Activated CD8-positive, alpha-beta T cell treated with anti-CD3 and anti-CD28 coated beads, Interleukin-2, amount 10 ng/mL, durations not matched to agents 7 days and 5 days (primary cell): Measurements from ENCODE around the gene RBMS3. TPM values are rescaled to one million over a fixed set of nuclear protein-coding genes. Genes with fewer than 3 reads are reported as not detected.
"Not testable (repeated sequence)": the region's sequence is repeated elsewhere in the genome, so short reads cannot be mapped to it uniquely, and the experiment has no call there.

Experiments
- ATAC-seq: fragments of 150-1000 bp; cut with Tn5 transposase; one replicate; pipeline ENCODE4 v1.10.0; 2021; ENCODE audit warnings: moderate library complexity
- CTCF ChIA-PET: fragments of 350-600 bp; sonication (Branson Sonifier 250); formaldehyde crosslinking; loops from one replicate; lab custom pipeline; 2021; ENCODE audit warnings: antibody characterized with exemption; lab: Charles Lee
- POLR2A ChIA-PET: fragments of 350-600 bp; sonication (Branson Sonifier 250); formaldehyde crosslinking; loops from one replicate; lab custom pipeline; 2021; ENCODE audit warnings: antibody characterized with exemption; lab: Charles Lee
- DNase-seq: peaks from one replicate; pipeline ENCODE4 v3.0.0-alpha.2; 2020
- H3K27ac Mint-ChIP-seq: one replicate; pipeline ENCODE4 v1.8.0; 2021; ENCODE audit warnings: mild to moderate bottlenecking, mixed read lengths
- H3K27me3 Mint-ChIP-seq: one replicate; pipeline ENCODE4 v1.8.0; 2021; ENCODE audit warnings: low read depth, mixed read lengths
- H3K36me3 Mint-ChIP-seq: one replicate; pipeline ENCODE4 v1.8.0; 2021; ENCODE audit warnings: low read depth, mixed read lengths
- H3K4me1 Mint-ChIP-seq: one replicate; pipeline ENCODE4 v1.8.0; 2021; ENCODE audit warnings: low read depth, mixed read lengths
- H3K4me3 Mint-ChIP-seq: one replicate; pipeline ENCODE4 v1.8.0; 2021; ENCODE audit warnings: mild to moderate bottlenecking, mixed read lengths
- H3K9me3 Mint-ChIP-seq: one replicate; pipeline ENCODE4 v1.8.0; 2022; ENCODE audit warnings: mixed read lengths; ENCODE audit not compliant: insufficient read depth
- total RNA-seq, 2 experiments: library from RNA; stranded (reverse); gene quantifications; one replicate each; pipeline ENCODE4 v1.2.3, GENCODE V29; 2021

The RBMS3 gene
- total RNA-seq, 2 experiments from 2014 or later, result 0.11 to 0.29 TPM

DNA sequence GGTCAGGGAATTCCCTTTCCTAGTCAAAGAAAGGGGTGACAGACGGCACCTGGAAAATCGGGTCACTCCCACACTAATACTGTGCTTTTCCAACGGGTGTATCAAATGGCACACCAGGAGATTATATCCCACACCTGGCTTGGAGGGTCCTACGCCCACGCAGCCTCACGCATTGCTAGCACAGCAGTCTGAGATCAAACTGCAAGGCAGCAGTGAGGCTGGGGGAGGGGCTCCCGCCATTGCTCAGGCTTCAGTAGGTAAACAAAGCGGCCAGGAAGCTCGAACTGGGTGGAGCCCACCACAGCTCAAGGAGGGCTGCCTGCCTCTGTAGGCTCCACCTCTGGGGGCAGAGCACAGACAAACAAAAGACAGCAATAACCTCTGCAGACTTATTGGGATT, 769.2 kb downstream of the RBMS3 start:
- H3K27me3 Mint-ChIP-seq, ATAC-seq, H3K27ac Mint-ChIP-seq, H3K4me1 Mint-ChIP-seq, DNase-seq, H3K4me3 Mint-ChIP-seq, POLR2A ChIA-PET, CTCF ChIA-PET, H3K36me3 Mint-ChIP-seq, H3K9me3 Mint-ChIP-seq: not testable (repeated sequence)

GRCh38 chr3:30059240-30059639, 778.4 kb downstream of the RBMS3 start:
- H3K9me3 Mint-ChIP-seq, result no peaks in the 10 kb centered on the region
- ATAC-seq (no peak), DNase-seq (no peak)
- peaks cover 7% of the 10 kb centered on the region for H3K27me3 Mint-ChIP-seq
- H3K4me1 Mint-ChIP-seq, result no peaks in the 10 kb centered on the region
- ChIA-PET CTCF (interaction anchor here (0.8 kb wide), 1 partner anchor 17 kb away, joined by 4 read pairs; no protein-coding TSS in a partner anchor), POLR2A (no interaction called here)
- H3K27ac Mint-ChIP-seq, result no peak overlapping the region
- no peak overlapping the region for H3K4me3 Mint-ChIP-seq
- no peaks in the 10 kb centered on the region for H3K36me3 Mint-ChIP-seq
